Chondrocyte (in vitro differentiated cells): ENCODE data around the gene GRIA3. TPM values are rescaled to one million over a fixed set of nuclear protein-coding genes. Genes with fewer than 3 reads are reported as not detected.

ENCODE experiments used
- DNase-seq: peaks from one replicate; pipeline ENCODE4 v3.0.0; 2021; ENCODE audit warnings: mixed read lengths, low spot score
- H3K27ac Mint-ChIP-seq: one replicate; pipeline ENCODE4 v1.8.0; 2021; ENCODE audit warnings: mild to moderate bottlenecking, moderate library complexity, mixed read lengths; ENCODE audit not compliant: unreplicated experiment
- H3K27me3 Mint-ChIP-seq: 2 replicates; pipeline ENCODE4 v1.8.0; 2021; ENCODE audit warnings: low read depth, mixed read lengths
- H3K36me3 Mint-ChIP-seq: 2 replicates; pipeline ENCODE4 v1.8.0; 2021; ENCODE audit warnings: low read depth, mixed read lengths
- H3K4me1 Mint-ChIP-seq: 2 replicates; pipeline ENCODE4 v1.8.0; 2021; ENCODE audit warnings: low read depth, mild to moderate bottlenecking, mixed read lengths
- H3K4me3 Mint-ChIP-seq: one replicate; pipeline ENCODE4 v1.8.0; 2021; ENCODE audit warnings: mild to moderate bottlenecking, moderate library complexity, mixed read lengths; ENCODE audit not compliant: unreplicated experiment
- H3K9me3 Mint-ChIP-seq: 2 replicates; pipeline ENCODE4 v1.8.0; 2021; ENCODE audit warnings: low read depth, mixed read lengths
- CTCF ChIP-seq: fragments of 200-600 bp; sonication (generic); IDR thresholded peaks from 2 replicates; pipeline ENCODE4 v1.5.0; 2021; ENCODE audit warnings: antibody characterized with exemption, mild to moderate bottlenecking, moderate library complexity
- total RNA-seq: library from RNA; stranded (reverse); gene quantifications from 3 replicates; pipeline ENCODE4 v1.2.1, GENCODE V29; 2021

Gene GRIA3
- total RNA-seq, 1 donor from 2014 or later = not detected

DNA sequence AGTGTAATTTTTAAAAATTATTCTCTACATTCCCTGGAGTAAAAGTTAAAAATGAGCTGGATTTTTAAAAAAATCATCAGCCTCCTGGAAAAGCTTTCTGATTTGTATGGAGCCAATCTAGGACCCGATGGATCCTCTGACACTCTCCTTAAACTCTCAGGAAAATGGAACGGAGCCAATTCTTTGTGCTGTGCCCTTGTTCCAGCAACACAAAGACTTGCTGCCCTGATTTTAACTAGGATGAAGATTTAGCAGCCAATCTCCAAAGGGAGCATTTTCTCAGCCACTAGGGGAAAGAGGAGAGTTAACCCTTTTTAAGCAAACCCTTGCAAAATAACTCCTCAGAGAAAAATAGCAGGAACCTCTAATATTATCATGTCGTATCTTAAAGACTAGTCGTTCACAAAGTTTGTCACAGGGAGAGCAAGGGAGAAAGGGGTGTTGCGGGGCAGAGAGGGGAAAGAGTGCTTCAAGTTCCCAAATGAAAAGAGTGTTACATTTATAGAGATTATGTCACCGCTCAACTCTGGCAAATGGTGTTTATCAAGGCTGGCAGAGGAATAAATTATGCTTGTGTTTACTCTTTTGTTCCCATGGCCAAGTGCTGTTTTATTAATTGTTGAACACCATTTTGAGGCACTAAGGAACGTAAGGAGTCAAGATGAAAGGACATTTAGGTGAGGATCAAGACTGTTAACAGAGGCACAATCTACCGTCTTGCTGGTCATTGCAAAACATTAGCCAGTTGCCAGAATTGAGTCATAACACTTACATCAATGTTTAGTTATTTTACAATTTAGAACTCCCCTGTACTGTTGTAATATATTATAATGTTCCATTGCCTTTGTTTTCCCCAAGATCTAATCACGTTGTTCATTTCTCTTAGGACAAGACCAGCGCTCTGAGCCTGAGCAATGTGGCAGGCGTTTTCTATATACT is 298.1 kb downstream of the GRIA3 start:
- DNase-seq = no peak
- H3K27me3 Mint-ChIP-seq = peaks cover 3% of the 10 kb centered on the region
- no peak overlapping the region for H3K27ac Mint-ChIP-seq
- TF ChIP-seq CTCF = no peak
- no peaks in the 10 kb centered on the region for H3K36me3 Mint-ChIP-seq
- H3K4me1 Mint-ChIP-seq = peaks cover 1% of the 10 kb centered on the region
- no peaks in the 10 kb centered on the region for H3K9me3 Mint-ChIP-seq
- no peak overlapping the region for H3K4me3 Mint-ChIP-seq

DNA sequence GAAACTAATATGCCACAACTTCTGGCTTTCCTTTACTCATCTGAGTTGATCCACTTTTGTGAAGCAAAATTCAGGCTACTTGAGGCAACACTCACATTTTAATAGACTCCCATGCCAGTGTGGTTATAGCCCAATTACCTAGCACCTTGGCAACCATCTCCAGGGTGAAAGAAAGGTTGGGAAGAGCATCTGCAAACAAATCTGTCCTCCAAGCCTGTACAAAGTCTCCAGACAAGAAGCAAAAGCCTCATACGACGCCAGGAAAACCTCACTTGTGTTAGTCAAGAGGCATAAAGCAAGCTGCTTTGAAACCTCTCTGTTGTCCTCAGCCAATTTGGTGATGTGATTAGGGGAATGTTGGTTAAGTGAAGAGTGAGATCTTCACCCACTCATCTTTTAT is 302.2 kb downstream of the GRIA3 start:
- no peaks in the 10 kb centered on the region for H3K36me3 Mint-ChIP-seq
- H3K27ac Mint-ChIP-seq = no peak overlapping the region
- peaks cover 16% of the 10 kb centered on the region for H3K4me1 Mint-ChIP-seq
- no peak for TF ChIP-seq CTCF
- peaks cover 2% of the 10 kb centered on the region for H3K27me3 Mint-ChIP-seq
- peaks cover 8% of the 10 kb centered on the region for H3K9me3 Mint-ChIP-seq
- no peak for DNase-seq
- H3K4me3 Mint-ChIP-seq = no peak overlapping the region

DNA sequence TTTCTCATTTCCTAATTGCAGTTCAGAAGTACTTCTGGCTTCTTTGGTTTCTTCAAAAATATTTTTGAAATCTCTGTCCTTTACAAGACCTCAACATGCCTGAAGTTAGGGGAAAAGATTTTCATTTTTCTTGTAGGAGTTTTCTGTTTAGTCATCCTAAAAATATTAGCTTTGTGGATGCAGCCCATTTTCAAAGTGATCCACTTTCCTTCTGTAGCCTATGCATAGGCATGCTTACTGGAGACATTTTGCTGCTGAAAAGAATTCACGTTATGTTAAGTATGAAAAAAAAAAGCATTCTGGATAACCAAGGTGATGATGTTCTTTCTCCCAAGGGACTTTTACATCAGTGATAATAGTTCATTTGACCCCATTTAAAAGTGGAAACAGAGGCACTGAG is 303.2 kb downstream of the GRIA3 start:
- Mint-ChIP-seq H3K27me3 (peaks cover 2% of the 10 kb centered on the region), H3K4me1 (peaks cover 16% of the 10 kb centered on the region), H3K9me3 (peaks cover 8% of the 10 kb centered on the region), H3K36me3 (no peaks in the 10 kb centered on the region), H3K27ac (no peak overlapping the region), H3K4me3 (no peak overlapping the region)
- no peak for TF ChIP-seq CTCF
- no peak for DNase-seq

- Mint-ChIP-seq H3K9me3 (peaks cover 8% of the 10 kb centered on the region), H3K27me3 (peaks cover under 1% of the 10 kb centered on the region), H3K4me1 (peaks cover 16% of the 10 kb centered on the region), H3K27ac (no peak overlapping the region), H3K4me3 (no peak overlapping the region), H3K36me3 (no peaks in the 10 kb centered on the region)
- TF ChIP-seq CTCF = no peak
- DNase-seq = no peak
Observed at GRCh38 chrX:123487669-123488068, 303.6 kb downstream of the GRIA3 start.

DNA sequence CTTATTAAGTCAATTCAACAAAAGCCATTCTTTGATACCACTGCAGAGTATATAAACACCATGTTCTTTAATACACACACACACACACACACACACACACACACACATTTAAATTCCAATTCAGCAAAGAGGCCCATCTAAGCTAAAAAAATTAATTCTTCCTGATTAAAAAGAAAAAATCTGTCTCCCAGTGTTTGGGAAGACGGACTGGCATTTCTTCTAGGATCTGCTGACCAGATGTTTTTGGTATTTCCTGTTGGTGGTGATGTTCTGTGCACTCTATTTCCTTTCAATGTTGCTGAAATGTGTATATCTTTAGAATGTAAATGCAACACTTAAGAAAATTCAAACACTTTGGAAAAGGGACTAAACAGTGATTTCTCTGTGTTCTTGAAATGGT is 304.9 kb downstream of the GRIA3 start:
- Mint-ChIP-seq H3K9me3 (peaks cover 8% of the 10 kb centered on the region), H3K36me3 (no peaks in the 10 kb centered on the region), H3K4me1 (peaks cover 16% of the 10 kb centered on the region), H3K27ac (no peak overlapping the region), H3K4me3 (no peak overlapping the region), H3K27me3 (no peaks in the 10 kb centered on the region)
- DNase-seq = no peak
- no peak for TF ChIP-seq CTCF
